Loucy (cell line): ENCODE results near the gene CPT1B.

Source experiments
- H2AFZ ChIP-seq: fragments of 200-600 bp; sonication (generic); 2 replicates; pipeline ENCODE4 v1.6.0; 2016; ENCODE audit warnings: antibody characterized with exemption, mild to moderate bottlenecking, low read length, moderate library complexity
- H3F3A ChIP-seq: fragments of 200-600 bp; 2 replicates; pipeline ENCODE4 v1.6.0; 2016; ENCODE audit warnings: antibody characterized with exemption, low read depth, mild to moderate bottlenecking
- H3K27me3 ChIP-seq: fragments of 200-600 bp; sonication (generic); 2 replicates; pipeline ENCODE4 v1.6.1; 2014; ENCODE audit warnings: low read length, mild to moderate bottlenecking; ENCODE audit not compliant: insufficient read depth, poor library complexity, severe bottlenecking
- H3K36me3 ChIP-seq: fragments of 200-600 bp; sonication (generic); 2 replicates; pipeline ENCODE4 v1.6.1; 2016; ENCODE audit warnings: low read length; ENCODE audit not compliant: insufficient read depth
- H3K4me1 ChIP-seq: fragments of 200-600 bp; sonication (generic); 2 replicates; pipeline ENCODE4 v1.5.1; 2014; ENCODE audit warnings: low read length, mild to moderate bottlenecking; ENCODE audit not compliant: insufficient read depth, poor library complexity, severe bottlenecking
- H3K4me2 ChIP-seq: fragments of 200-600 bp; sonication (generic); 2 replicates; pipeline ENCODE4 v1.6.0; 2014; ENCODE audit warnings: antibody characterized with exemption, low read length, low read depth, mild to moderate bottlenecking; ENCODE audit not compliant: poor library complexity, severe bottlenecking
- H3K4me3 ChIP-seq: fragments of 200-600 bp; sonication (generic); 2 replicates; pipeline ENCODE4 v1.5.1; 2014; ENCODE audit warnings: low read length, mild to moderate bottlenecking, mixed read lengths; ENCODE audit not compliant: poor library complexity, severe bottlenecking
- H3K79me2 ChIP-seq: fragments of 200-600 bp; sonication (generic); 2 replicates; pipeline ENCODE4 v1.6.1; 2014; ENCODE audit warnings: low read length; ENCODE audit not compliant: insufficient read depth
- H3K9ac ChIP-seq: fragments of 200-600 bp; sonication (generic); 2 replicates; pipeline ENCODE4 v1.6.0; 2014; ENCODE audit warnings: mild to moderate bottlenecking, low read depth, low read length, moderate library complexity; ENCODE audit not compliant: poor library complexity, severe bottlenecking
- H3K9me2 ChIP-seq: fragments of 200-600 bp; sonication (generic); replicated peaks from 2 replicates; pipeline ENCODE4 v1.6.1; 2016; ENCODE audit warnings: low read depth, low read length, mixed read lengths
- H3K9me3 ChIP-seq: fragments of 200-600 bp; sonication (generic); 2 replicates; pipeline ENCODE4 v1.6.1; 2014; ENCODE audit warnings: mild to moderate bottlenecking, antibody characterized with exemption, low read length, low read depth; ENCODE audit not compliant: insufficient read depth
- H4K20me1 ChIP-seq: fragments of 200-600 bp; sonication (generic); 2 replicates; pipeline ENCODE4 v1.6.0; 2014; ENCODE audit warnings: antibody characterized with exemption, low read length, mild to moderate bottlenecking; ENCODE audit not compliant: insufficient read depth, poor library complexity, severe bottlenecking
- EZH2phosphoT487 ChIP-seq: fragments of 200-600 bp; IDR thresholded peaks from 2 replicates; pipeline ENCODE4 v1.6.1; 2018; ENCODE audit warnings: antibody characterized with exemption, mild to moderate bottlenecking, moderate library complexity, borderline replicate concordance
- TF ChIP-seq, protein P1 (sequence below): fragments of 200-600 bp; sonication (generic); conservative IDR thresholded peaks from 2 replicates; pipeline ENCODE4 v1.5.1; 2014; ENCODE audit warnings: mild to moderate bottlenecking, antibody characterized with exemption, low read length

The CPT1B gene

DNA sequence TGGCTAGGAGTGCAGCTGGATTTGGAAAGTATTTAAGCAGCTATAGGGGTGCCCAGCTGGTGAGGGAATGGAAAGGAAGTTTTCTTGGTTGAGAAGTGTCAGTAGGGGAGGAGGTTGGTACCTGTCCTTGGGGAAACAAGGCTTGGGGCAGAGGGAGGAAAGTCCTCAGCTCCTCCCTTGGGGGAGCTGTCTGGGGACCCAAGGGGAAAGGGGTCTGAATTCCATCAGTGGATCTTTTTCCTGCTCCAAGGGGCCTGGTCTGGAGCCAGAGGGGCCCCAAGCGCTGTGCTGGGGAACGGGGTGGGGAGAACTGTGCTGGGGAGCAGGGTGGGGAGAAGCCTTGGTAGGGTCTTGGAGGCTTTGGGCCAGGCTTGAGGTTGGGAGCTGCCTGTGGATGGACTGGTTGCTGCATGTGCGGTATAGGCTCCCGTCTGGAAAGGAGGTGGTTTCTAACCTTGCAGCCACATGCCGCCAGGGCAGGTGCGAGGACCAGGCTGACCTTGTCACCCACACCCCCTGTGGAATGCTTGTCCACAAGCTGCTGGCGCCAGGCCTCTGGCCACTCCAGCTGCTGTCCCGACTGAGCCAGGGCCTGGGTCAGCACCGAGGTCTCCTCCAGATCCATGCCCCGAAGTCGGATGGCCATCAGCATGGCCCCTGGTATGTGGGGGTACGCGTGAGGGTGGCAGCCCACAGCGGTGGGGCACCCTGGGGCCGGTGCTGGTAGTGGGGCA, 49.4 kb downstream of the CPT1B start:
- H3F3A ChIP-seq: peaks cover 4% of the 10 kb centered on the region; the same call in 1 of the 2 replicates
- no peak overlapping the region for H3K4me3 ChIP-seq
- peaks cover 4% of the 10 kb centered on the region; the same call in 1 of the 2 replicates for H3K36me3 ChIP-seq
- peaks cover 13% of the 10 kb centered on the region; the same call in 1 of the 2 replicates for H3K79me2 ChIP-seq
- TF ChIP-seq, protein P1, sequence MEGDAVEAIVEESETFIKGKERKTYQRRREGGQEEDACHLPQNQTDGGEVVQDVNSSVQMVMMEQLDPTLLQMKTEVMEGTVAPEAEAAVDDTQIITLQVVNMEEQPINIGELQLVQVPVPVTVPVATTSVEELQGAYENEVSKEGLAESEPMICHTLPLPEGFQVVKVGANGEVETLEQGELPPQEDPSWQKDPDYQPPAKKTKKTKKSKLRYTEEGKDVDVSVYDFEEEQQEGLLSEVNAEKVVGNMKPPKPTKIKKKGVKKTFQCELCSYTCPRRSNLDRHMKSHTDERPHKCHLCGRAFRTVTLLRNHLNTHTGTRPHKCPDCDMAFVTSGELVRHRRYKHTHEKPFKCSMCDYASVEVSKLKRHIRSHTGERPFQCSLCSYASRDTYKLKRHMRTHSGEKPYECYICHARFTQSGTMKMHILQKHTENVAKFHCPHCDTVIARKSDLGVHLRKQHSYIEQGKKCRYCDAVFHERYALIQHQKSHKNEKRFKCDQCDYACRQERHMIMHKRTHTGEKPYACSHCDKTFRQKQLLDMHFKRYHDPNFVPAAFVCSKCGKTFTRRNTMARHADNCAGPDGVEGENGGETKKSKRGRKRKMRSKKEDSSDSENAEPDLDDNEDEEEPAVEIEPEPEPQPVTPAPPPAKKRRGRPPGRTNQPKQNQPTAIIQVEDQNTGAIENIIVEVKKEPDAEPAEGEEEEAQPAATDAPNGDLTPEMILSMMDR: no peak
- TF ChIP-seq EZH2phosphoT487: no peak
- no peak overlapping the region for H3K4me2 ChIP-seq
- H2AFZ ChIP-seq: no peak overlapping the region
- peaks cover 6% of the 10 kb centered on the region for H4K20me1 ChIP-seq
- peaks cover 16% of the 10 kb centered on the region for H3K4me1 ChIP-seq
- no peaks in the 10 kb centered on the region for H3K27me3 ChIP-seq
- no peaks in the 10 kb centered on the region for H3K9me2 ChIP-seq
- no peaks in the 10 kb centered on the region for H3K9me3 ChIP-seq
- H3K9ac ChIP-seq: no peak overlapping the region

DNA sequence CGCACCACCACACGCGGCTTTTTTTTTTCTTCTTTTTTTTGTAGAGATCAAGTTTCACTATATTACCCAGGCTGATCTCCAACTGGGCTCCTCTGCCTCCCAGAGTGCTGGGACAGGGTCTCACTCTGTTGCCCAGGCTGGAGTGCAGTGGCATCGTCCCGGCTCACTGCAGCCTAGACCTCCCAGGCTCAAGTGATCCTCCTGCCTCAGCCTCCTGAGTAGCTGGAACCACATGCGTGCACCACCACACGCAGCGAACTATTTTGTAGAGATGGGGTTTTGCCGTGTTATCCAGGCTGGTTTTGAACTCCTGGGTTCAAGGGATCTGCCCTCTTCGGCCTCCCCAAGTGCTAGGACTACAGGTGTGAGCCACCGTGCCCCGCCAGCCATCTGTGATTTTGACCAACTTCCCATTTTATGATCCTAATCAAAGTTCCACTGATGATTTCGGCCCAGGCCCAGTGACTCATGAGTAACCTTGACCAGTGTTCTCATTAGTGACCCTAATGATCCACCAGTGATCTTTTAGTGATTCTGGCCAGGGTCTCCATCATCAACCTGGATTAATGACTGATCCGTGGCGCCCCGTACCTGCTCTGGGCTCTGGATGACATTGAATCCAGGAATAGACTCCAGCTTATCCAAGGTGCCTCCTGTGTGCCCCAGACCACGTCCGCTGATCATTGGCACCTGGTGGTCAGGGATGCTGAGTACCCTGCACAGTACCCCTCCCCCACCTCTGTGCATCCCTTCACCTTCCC, 50.1 kb downstream of the CPT1B start:
- peaks cover 11% of the 10 kb centered on the region; the same call in 1 of the 2 replicates for H3K36me3 ChIP-seq
- H2AFZ ChIP-seq: no peak overlapping the region
- H3K9ac ChIP-seq: no peak overlapping the region
- peaks cover 6% of the 10 kb centered on the region for H4K20me1 ChIP-seq
- peaks cover 16% of the 10 kb centered on the region; the same call in 1 of the 2 replicates for H3K79me2 ChIP-seq
- no peaks in the 10 kb centered on the region for H3K9me2 ChIP-seq
- H3K4me1 ChIP-seq: peaks cover 16% of the 10 kb centered on the region
- H3F3A ChIP-seq: peaks cover 4% of the 10 kb centered on the region; the same call in 1 of the 2 replicates
- TF ChIP-seq, protein P1: no peak
- TF ChIP-seq EZH2phosphoT487: no peak
- no peak overlapping the region for H3K4me3 ChIP-seq
- H3K4me2 ChIP-seq: peak overlapping the region; percentile 90
- no peaks in the 10 kb centered on the region for H3K9me3 ChIP-seq
- no peaks in the 10 kb centered on the region for H3K27me3 ChIP-seq

DNA sequence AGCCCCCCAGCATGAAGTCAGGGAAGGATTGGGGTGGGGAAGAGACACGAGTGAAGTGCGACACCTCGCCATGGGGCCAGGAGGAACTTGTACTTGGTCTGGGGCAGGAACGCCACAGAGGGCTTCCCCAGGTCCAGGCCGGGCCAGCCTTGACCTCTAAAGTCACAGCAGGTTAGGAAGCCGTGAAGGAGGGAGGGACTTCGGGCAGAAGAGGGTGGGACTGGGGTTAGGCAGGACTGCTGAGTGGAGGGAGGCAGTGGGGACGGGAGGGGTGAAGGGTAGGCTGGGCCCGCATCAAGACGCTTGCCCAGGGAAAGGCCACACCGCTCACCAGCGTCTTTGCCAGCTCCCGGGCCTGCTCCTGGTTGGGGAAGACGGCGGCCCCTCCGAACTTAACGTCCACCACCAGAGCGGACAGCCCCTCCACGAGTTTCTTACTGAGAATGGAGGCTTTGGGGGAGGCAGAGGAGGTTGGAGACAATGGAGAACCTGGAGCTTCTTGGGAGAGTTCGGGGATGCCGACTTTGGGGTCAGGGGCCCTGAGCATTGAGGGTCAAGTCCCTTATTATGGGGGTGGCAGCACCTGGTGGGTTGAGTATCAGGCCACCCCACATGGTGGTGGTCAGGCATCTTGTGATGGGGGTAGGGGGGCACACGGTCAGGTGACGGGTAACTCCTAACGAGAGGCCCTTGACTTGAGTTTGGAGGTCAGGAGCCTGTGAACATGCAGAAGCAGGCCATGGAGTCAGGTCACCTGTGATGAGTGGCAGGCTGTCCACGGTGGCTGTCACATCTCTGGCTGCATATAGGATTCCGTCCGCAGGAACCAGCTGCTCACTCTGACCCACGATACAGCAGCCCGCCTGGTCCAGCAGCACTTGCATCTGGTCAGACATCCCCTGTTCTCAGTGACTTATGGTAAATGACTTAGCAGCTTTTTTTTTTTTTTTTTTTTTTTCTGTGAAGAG, 51.1 kb downstream of the CPT1B start:
- Histone ChIP-seq H3K9me2 (no peaks in the 10 kb centered on the region), H3K79me2 (peaks cover 16% of the 10 kb centered on the region; the same call in 1 of the 2 replicates), H3K4me2 (peak overlapping the region; percentile 90), H3K4me1 (peaks cover 16% of the 10 kb centered on the region), H3K4me3 (peak overlapping the region; percentile 84), H3F3A (peaks cover 4% of the 10 kb centered on the region; the same call in 1 of the 2 replicates), H3K36me3 (peaks cover 20% of the 10 kb centered on the region; the same call in 1 of the 2 replicates), H4K20me1 (peaks cover 6% of the 10 kb centered on the region), H3K9me3 (no peaks in the 10 kb centered on the region), H2AFZ (peak overlapping the region; percentile 91), H3K9ac (peak overlapping the region; percentile 90), H3K27me3 (no peaks in the 10 kb centered on the region)
- no peak for TF ChIP-seq EZH2phosphoT487
- TF ChIP-seq, protein P1: no peak
